HEK293T (cell line): ENCODE measurements around the gene CFHR5.

ENCODE experiments used
- ARNT ChIP-seq: fragments of 450-650 bp; IDR thresholded peaks from 2 replicates; pipeline ENCODE4 v1.6.1; 2017; ENCODE audit warnings: mild to moderate bottlenecking
- BHLHE40 ChIP-seq: fragments of 450-650 bp; IDR thresholded peaks from 2 replicates; pipeline ENCODE4 v1.6.1; 2016; ENCODE audit warnings: mild to moderate bottlenecking, moderate library complexity, borderline replicate concordance
- ELF4 ChIP-seq: fragments of 450-650 bp; IDR thresholded peaks from 2 replicates; pipeline ENCODE4 v1.6.1; 2017; ENCODE audit warnings: antibody characterized with exemption
- FOXA1 ChIP-seq: fragments of 450-650 bp; IDR thresholded peaks from 2 replicates; pipeline ENCODE4 v1.6.1; 2016; ENCODE audit warnings: mild to moderate bottlenecking
- FOXK2 ChIP-seq: fragments of 450-650 bp; IDR thresholded peaks from 2 replicates; pipeline ENCODE4 v1.6.1; 2016; ENCODE audit warnings: mild to moderate bottlenecking
- FOXM1 ChIP-seq: fragments of 450-650 bp; IDR thresholded peaks from 2 replicates; pipeline ENCODE4 v1.6.1; 2017; ENCODE audit warnings: mild to moderate bottlenecking, borderline replicate concordance
- HDGF ChIP-seq: fragments of 450-650 bp; IDR thresholded peaks from 2 replicates; pipeline ENCODE4 v1.6.1; 2017; ENCODE audit warnings: antibody characterized with exemption, borderline replicate concordance
- L3MBTL2 ChIP-seq: fragments of 450-650 bp; conservative IDR thresholded peaks from 2 replicates; pipeline ENCODE4 v1.6.1; 2016; ENCODE audit warnings: mild to moderate bottlenecking
- LEF1 ChIP-seq: fragments of 450-650 bp; IDR thresholded peaks from 2 replicates; pipeline ENCODE4 v1.6.1; 2017; ENCODE audit warnings: mild to moderate bottlenecking, borderline replicate concordance
- PKNOX1 ChIP-seq: fragments of 450-650 bp; IDR thresholded peaks from 2 replicates; pipeline ENCODE4 v1.6.1; 2016
- SP1 ChIP-seq: fragments of 450-650 bp; IDR thresholded peaks from 2 replicates; pipeline ENCODE4 v1.6.1; 2017
- SUZ12 ChIP-seq: fragments of 450-650 bp; IDR thresholded peaks from 2 replicates; pipeline ENCODE4 v1.6.1; 2016; ENCODE audit warnings: mild to moderate bottlenecking
- TARDBP ChIP-seq: fragments of 450-650 bp; IDR thresholded peaks from 2 replicates; pipeline ENCODE4 v1.6.1; 2016
- ZNF384 ChIP-seq: fragments of 450-650 bp; IDR thresholded peaks from 2 replicates; pipeline ENCODE4 v1.6.1; 2016

DNA sequence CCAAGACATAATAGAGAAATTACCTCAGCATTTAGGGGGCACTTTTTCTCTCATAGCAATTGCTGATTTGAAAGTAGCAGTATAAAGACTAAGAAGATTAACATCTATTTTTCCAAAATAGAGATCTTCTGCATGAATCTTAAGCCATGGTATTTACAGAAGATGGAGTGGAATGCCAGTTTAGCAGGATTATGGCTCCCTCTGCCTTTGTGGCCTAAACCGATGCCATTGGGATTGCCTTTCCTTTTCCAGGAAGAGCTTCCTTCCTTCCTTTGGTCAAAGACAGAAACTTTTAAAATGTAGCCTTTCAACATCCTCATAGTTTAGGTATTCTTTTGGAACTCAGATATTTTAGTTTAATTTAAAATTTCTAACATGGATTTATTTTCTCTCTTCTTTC lies 39.4 kb downstream of the CFHR5 start:
- TF ChIP-seq SUZ12 (no peak), BHLHE40 (no peak), L3MBTL2 (no peak), FOXK2 (no peak), SP1 (no peak), FOXM1 (no peak), ARNT (no peak), FOXA1 (no peak), PKNOX1 (no peak), TARDBP (no peak), HDGF (no peak), ZNF384 (no peak), ELF4 (no peak), LEF1 (no peak)
